ENCODE results near the gene SOWAHD. TPM values are rescaled to one million over a fixed set of nuclear protein-coding genes. Genes with fewer than 3 reads are reported as not detected.
A peak's percentile ranks its signal among the peaks of the same experiment; 100 is the strongest.
"Not testable (repeated sequence)": the region's sequence is repeated elsewhere in the genome, so short reads cannot be mapped to it uniquely, and the experiment has no call there.

The SOWAHD gene
- total RNA-seq, 1 donor: 0.43 TPM

DNA sequence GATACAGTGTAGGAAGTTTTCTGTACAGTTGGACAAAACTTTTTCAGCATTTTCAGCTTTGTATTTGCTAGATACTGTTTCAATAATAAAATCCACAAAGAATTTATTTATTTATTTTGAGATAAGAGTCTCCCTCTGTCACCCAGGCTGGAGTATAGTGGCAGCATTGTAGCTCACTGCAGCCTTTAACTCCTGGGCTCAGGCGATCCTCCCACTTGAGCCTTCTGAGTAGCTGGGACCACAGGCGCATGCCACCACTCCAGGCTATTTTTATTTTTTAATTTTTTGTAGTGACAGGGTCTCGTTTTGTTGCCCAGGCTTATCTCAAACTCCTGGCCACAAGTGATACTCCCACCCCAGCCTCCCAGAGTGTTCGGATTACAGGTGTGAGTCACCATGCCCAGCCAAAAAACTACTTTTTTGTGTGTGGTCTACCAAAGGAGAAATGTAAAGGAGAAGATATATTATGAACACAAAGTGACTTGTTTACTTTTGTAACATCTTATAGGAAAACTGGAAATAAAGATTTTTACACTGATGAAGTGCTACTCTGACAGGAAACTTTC is 13.0 kb upstream of the SOWAHD start:
- TF ChIP-seq CTCF (IDR thresholded peaks at IDR 0.05; ENCODE audit: insufficient read depth, low read depth, low read length): no peak
- no peak overlapping the region for H3K4me3 ChIP-seq (ENCODE audit: low read depth, low read length)
- no peak for DNase-seq (ENCODE audit: low read depth)

DNA sequence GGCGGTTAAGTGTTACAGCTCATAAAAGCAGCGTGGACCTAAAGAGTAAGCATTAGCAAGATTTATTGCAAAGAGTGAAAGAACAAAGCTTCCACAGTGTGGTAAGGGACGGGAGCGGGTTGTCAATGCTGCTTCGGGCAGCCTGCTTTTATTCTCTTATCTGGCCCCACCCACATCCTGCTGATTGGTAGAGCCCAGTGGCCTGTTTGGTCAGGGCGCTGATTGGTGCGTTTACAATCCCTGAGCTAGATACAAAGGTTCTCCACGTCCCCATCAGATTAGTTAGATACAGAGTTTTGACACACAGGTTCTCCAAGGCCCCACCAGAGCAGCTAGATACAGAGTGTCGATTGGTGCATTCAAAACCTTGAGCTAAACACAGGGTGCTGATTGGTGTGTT is 8.3 kb upstream of the SOWAHD start:
- H3K4me3 ChIP-seq (ENCODE audit: low read depth, low read length); DNase-seq (ENCODE audit: low read depth): not testable (repeated sequence)

DNA sequence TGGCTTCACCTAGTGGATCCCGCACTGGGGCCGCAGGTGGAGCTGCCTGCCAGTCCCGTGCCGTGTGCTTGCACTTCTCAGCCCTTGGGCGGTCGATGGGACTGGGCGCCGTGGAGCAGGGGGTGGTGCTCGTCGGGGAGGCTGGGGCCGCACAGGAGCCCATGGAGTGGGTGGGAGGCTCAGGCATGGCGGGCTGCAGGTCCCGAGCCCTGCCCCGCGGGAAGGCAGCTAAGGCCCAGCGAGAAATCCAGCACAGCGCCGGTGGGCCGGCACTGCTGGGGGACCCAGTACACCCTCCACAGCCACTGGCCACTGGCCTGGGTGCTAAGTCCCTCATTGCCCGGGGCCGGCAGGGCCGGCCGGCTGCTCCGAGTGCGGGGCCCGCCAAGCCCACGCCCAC is 7.6 kb upstream of the SOWAHD start:
- not testable (repeated sequence) for DNase-seq (ENCODE audit: low read depth); H3K4me3 ChIP-seq (ENCODE audit: low read depth, low read length)

GRCh38 chrX:119753001-119753400 is 5.4 kb upstream of the SOWAHD start:
- H3K4me3 ChIP-seq (ENCODE audit: low read depth, low read length): no peak overlapping the region
- DNase-seq (ENCODE audit: low read depth): no peak
- TF ChIP-seq CTCF (IDR thresholded peaks at IDR 0.05; ENCODE audit: insufficient read depth, low read depth, low read length): no peak

GRCh38 chrX:119753639-119754257 is 4.6 kb upstream of the SOWAHD start:
- peak; percentile 49 for DNase-seq (ENCODE audit: low read depth)
- no peak overlapping the region for H3K4me3 ChIP-seq (ENCODE audit: low read depth, low read length)
- peak; percentile 45 for TF ChIP-seq CTCF (IDR thresholded peaks at IDR 0.05; ENCODE audit: insufficient read depth, low read depth, low read length)

DNA sequence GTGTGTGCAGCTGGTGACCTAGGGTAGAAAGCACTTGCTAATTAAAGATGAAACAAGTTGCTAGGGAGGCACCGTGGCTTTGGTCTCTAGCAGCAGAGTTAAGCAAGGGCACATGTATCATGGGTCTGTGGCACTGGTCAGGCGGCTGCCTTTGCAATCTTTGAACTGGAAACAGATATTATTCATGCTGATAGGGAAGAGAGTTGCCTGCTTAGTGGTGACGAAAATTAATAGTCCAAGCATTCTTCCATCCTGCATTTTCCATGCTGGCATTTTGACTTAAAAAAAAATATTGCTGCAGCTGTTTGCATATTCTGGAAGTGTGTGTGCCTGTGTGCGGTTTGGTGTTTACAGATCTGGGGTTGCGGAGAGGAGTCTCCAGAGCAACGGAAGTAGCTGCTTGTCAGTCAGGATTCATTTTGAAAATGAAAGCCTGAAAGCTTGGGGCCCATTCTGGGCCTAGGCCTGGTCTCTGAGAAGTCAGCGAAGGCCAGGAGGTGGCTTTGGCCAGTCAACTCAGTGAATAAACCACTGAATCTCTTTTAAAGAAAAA is 2.3 kb upstream of the SOWAHD start:
- H3K4me3 ChIP-seq (ENCODE audit: low read depth, low read length): no peak overlapping the region
- DNase-seq (ENCODE audit: low read depth): peak; percentile 62
- no peak for TF ChIP-seq CTCF (IDR thresholded peaks at IDR 0.05; ENCODE audit: insufficient read depth, low read depth, low read length)

- H3K4me3 ChIP-seq (ENCODE audit: low read depth, low read length): no peak overlapping the region
- no peak for TF ChIP-seq CTCF (IDR thresholded peaks at IDR 0.05; ENCODE audit: insufficient read depth, low read depth, low read length)
- no peak for DNase-seq (ENCODE audit: low read depth)
These were observed 1.3 kb upstream of the SOWAHD start for GRCh38 chrX:119756926-119757635.

Data from fibroblast of villous mesenchyme (primary cell).